Caco-2 (cell line): ENCODE data around the gene NOX5. TPM values are rescaled to one million over a fixed set of nuclear protein-coding genes. Genes with fewer than 3 reads are reported as not detected.

ENCODE experiments used
- BruUV-seq: library from RNA; stranded (reverse); fragments of 400-500 nt; replicated peaks from 2 replicates; lab custom pipeline; 2021; lab: Mats Ljungman, UMichigan
- CTCF ChIA-PET: fragments of 300-600 bp; sonication (Branson Sonifier 250); formaldehyde crosslinking; loops from one replicate; lab custom pipeline; 2022; ENCODE audit warnings: antibody characterized with exemption; lab: Charles Lee
- POLR2A ChIA-PET: fragments of 300-600 bp; sonication (Branson Sonifier 250); formaldehyde crosslinking; loops from one replicate; lab custom pipeline; 2022; ENCODE audit warnings: antibody characterized with exemption; lab: Charles Lee
- DNase-seq, 2 experiments: peaks; one replicate each; pipeline versions ENCODE4 v3.0.0 to v3.0.0-alpha.2; 2020 to 2022
- H3K27me3 ChIP-seq: replicated peaks from 2 replicates; pipeline ENCODE4 v1.6.0; 2011; ENCODE audit warnings: low read length; ENCODE audit not compliant: control insufficient read depth, insufficient read depth
- H3K36me3 ChIP-seq: 2 replicates; pipeline ENCODE4 v1.5.1; 2011; ENCODE audit warnings: low read length; ENCODE audit not compliant: control insufficient read depth, insufficient read depth
- H3K4me1 ChIP-seq: fragments of 250-450 bp; sonication (Bioruptor Pico); 2 replicates; pipeline ENCODE4 v1.5.1; 2020; ENCODE audit warnings: mild to moderate bottlenecking
- H3K4me3 ChIP-seq: 2 replicates; pipeline ENCODE4 v1.5.1; 2011; ENCODE audit warnings: low read depth, mild to moderate bottlenecking, control low read depth, low read length
- H3K9me3 ChIP-seq: fragments of 250-450 bp; sonication (Bioruptor Pico); 2 replicates; pipeline ENCODE4 v1.5.1; 2020; ENCODE audit warnings: mild to moderate bottlenecking, moderate library complexity
- H3K27ac Mint-ChIP-seq: one replicate; pipeline ENCODE4 v1.8.0; 2022; ENCODE audit warnings: mixed read lengths; ENCODE audit not compliant: unreplicated experiment
- H3K27me3 Mint-ChIP-seq: one replicate; pipeline ENCODE4 v1.8.0; 2022; ENCODE audit warnings: mixed read lengths; ENCODE audit not compliant: insufficient read depth, unreplicated experiment
- H3K36me3 Mint-ChIP-seq: one replicate; pipeline ENCODE4 v1.8.0; 2022; ENCODE audit warnings: mild to moderate bottlenecking, mixed read lengths; ENCODE audit not compliant: insufficient read depth, unreplicated experiment
- H3K4me1 Mint-ChIP-seq: one replicate; pipeline ENCODE4 v1.8.0; 2022; ENCODE audit warnings: low read depth, mixed read lengths; ENCODE audit not compliant: unreplicated experiment
- H3K4me3 Mint-ChIP-seq: one replicate; pipeline ENCODE4 v1.8.0; 2022; ENCODE audit warnings: mild to moderate bottlenecking, moderate library complexity, mixed read lengths; ENCODE audit not compliant: unreplicated experiment
- H3K9me3 Mint-ChIP-seq: one replicate; pipeline ENCODE4 v1.8.0; 2022; ENCODE audit warnings: mixed read lengths; ENCODE audit not compliant: unreplicated experiment
- intact Hi-C: fragments of 100-400 bp; cut with micrococcal nuclease; formaldehyde crosslinking; loops from one replicate; pipeline ENCODE4 v1.10.0; 2022; ENCODE audit not compliant: unreplicated experiment
- total RNA-seq: library from RNA; stranded (reverse); gene quantifications from 2 replicates; pipeline ENCODE4 v1.2.3, GENCODE V29; 2022
- TF ChIP-seq, protein P1 (sequence below), 2 experiments: fragments of 200-600 bp in 1 of 2; IDR thresholded peaks; 1 replicate in 1 of 2; 2 replicates in 1 of 2; pipeline versions ENCODE4 v1.5.1 to v1.8.0; 2011 to 2022; ENCODE audit warnings: antibody characterized with exemption in 1 of 2, control low read depth in 1 of 2, inconsistent platforms in 1 of 2, low read depth in 1 of 2, low read length in 1 of 2, mild to moderate bottlenecking in 1 of 2, moderate library complexity in 1 of 2; ENCODE audit not compliant: insufficient read depth in 1 of 2, severe bottlenecking in 1 of 2, unreplicated experiment in 1 of 2

The NOX5 gene
- total RNA-seq, 1 experiment from 2014 or later: 0.05 TPM

- no peaks in the 10 kb centered on the region for H3K36me3 ChIP-seq
- CTCF ChIA-PET: no interaction called here
- no peak for DNase-seq
- H3K9me3 Mint-ChIP-seq: peaks cover 8% of the 10 kb centered on the region
- H3K27me3 Mint-ChIP-seq: no peaks in the 10 kb centered on the region
- intact Hi-C loops: loop anchor here (5.0 kb wide), 1 partner anchor 92 kb away; the partner anchor contains the start of gene GLCE
- H3K27ac Mint-ChIP-seq: no peak overlapping the region
- H3K27me3 ChIP-seq: no peaks in the 10 kb centered on the region
- no peaks in the 10 kb centered on the region for H3K4me1 ChIP-seq
- TF ChIP-seq, protein P1, sequence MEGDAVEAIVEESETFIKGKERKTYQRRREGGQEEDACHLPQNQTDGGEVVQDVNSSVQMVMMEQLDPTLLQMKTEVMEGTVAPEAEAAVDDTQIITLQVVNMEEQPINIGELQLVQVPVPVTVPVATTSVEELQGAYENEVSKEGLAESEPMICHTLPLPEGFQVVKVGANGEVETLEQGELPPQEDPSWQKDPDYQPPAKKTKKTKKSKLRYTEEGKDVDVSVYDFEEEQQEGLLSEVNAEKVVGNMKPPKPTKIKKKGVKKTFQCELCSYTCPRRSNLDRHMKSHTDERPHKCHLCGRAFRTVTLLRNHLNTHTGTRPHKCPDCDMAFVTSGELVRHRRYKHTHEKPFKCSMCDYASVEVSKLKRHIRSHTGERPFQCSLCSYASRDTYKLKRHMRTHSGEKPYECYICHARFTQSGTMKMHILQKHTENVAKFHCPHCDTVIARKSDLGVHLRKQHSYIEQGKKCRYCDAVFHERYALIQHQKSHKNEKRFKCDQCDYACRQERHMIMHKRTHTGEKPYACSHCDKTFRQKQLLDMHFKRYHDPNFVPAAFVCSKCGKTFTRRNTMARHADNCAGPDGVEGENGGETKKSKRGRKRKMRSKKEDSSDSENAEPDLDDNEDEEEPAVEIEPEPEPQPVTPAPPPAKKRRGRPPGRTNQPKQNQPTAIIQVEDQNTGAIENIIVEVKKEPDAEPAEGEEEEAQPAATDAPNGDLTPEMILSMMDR (IDR thresholded peaks at IDR 0.05; ENCODE audit: insufficient read depth in 1 of 2, low read depth in 1 of 2, low read length in 1 of 2, severe bottlenecking in 1 of 2, unreplicated experiment in 1 of 2): no peak
- H3K9me3 ChIP-seq: no peaks in the 10 kb centered on the region; the same call in 1 of the 2 replicates
- no TSS peak for BruUV-seq
- peaks cover 7% of the 10 kb centered on the region for H3K4me1 Mint-ChIP-seq
- POLR2A ChIA-PET: no interaction called here
- H3K36me3 Mint-ChIP-seq: no peaks in the 10 kb centered on the region
- no peak overlapping the region for H3K4me3 Mint-ChIP-seq
- no peak overlapping the region for H3K4me3 ChIP-seq
These were observed 55.9 kb downstream of the NOX5 start for GRCh38 chr15:69070396-69070795.

DNA sequence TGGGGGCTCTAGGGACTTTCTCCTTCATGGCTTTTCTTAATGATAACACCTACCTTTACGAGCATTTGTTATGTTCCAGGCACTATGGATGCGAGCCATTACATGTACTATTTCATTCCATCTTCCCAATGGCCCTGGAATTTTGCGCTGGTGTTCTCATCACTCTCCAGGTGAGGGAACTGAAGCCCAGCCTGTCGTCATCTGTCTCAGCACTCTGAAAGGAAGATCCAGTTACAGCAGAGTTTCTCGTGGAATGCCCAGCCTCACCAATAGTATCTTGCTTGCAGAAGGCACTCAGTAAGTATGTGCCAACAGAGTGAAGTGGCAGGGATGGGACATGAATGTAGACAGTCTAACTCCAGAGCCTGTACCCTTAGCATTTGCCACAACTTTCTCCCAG lies 56.8 kb downstream of the NOX5 start:
- ChIA-PET CTCF (no interaction called here), POLR2A (no interaction called here)
- intact Hi-C loops: loop anchor here (5.0 kb wide), 1 partner anchor 91 kb away; the partner anchor contains the start of gene GLCE
- H3K27ac Mint-ChIP-seq: no peak overlapping the region
- H3K27me3 Mint-ChIP-seq: no peaks in the 10 kb centered on the region
- H3K27me3 ChIP-seq: no peaks in the 10 kb centered on the region
- no peak overlapping the region for H3K4me3 ChIP-seq
- no TSS peak for BruUV-seq
- no peaks in the 10 kb centered on the region; the same call in 1 of the 2 replicates for H3K9me3 ChIP-seq
- no peak overlapping the region for H3K4me3 Mint-ChIP-seq
- no peaks in the 10 kb centered on the region for H3K36me3 ChIP-seq
- peaks cover 8% of the 10 kb centered on the region for H3K9me3 Mint-ChIP-seq
- H3K4me1 Mint-ChIP-seq: peaks cover 7% of the 10 kb centered on the region
- no peaks in the 10 kb centered on the region for H3K36me3 Mint-ChIP-seq
- TF ChIP-seq, protein P1 (IDR thresholded peaks at IDR 0.05; ENCODE audit: insufficient read depth in 1 of 2, low read depth in 1 of 2, low read length in 1 of 2, severe bottlenecking in 1 of 2, unreplicated experiment in 1 of 2): no peak
- H3K4me1 ChIP-seq: no peaks in the 10 kb centered on the region
- DNase-seq: no peak

- H3K27me3 ChIP-seq: no peaks in the 10 kb centered on the region
- CTCF ChIA-PET: no interaction called here
- Mint-ChIP-seq H3K27me3 (no peaks in the 10 kb centered on the region), H3K4me1 (peaks cover 7% of the 10 kb centered on the region), H3K36me3 (no peaks in the 10 kb centered on the region), H3K9me3 (peaks cover 6% of the 10 kb centered on the region), H3K27ac (no peak overlapping the region), H3K4me3 (no peak overlapping the region)
- no peak for DNase-seq
- H3K4me1 ChIP-seq: no peaks in the 10 kb centered on the region
- POLR2A ChIA-PET: no interaction called here
- BruUV-seq: no TSS peak
- H3K36me3 ChIP-seq: no peaks in the 10 kb centered on the region
- TF ChIP-seq, protein P1 (IDR thresholded peaks at IDR 0.05; ENCODE audit: insufficient read depth in 1 of 2, low read depth in 1 of 2, low read length in 1 of 2, severe bottlenecking in 1 of 2, unreplicated experiment in 1 of 2): no peak
- no peaks in the 10 kb centered on the region; the same call in 1 of the 2 replicates for H3K9me3 ChIP-seq
- H3K4me3 ChIP-seq: no peak overlapping the region
- intact Hi-C loops: loop anchor here (5.0 kb wide), 1 partner anchor 89 kb away; the partner anchor contains the start of gene GLCE
These were observed 58.4 kb downstream of the NOX5 start for GRCh38 chr15:69072906-69073305.
